Activated CD4-positive, alpha-beta T cell treated with anti-CD3 and anti-CD28 coated beads, Interleukin-2, amount 10 ng/mL, durations not matched to agents 7 days and 5 days (primary cell): ENCODE results near the gene PKDREJ. TPM values are rescaled to one million over a fixed set of nuclear protein-coding genes. Genes with fewer than 3 reads are reported as not detected.

ENCODE experiments used
- CTCF ChIA-PET: fragments of 350-600 bp; sonication (Branson Sonifier 250); formaldehyde crosslinking; loops from one replicate; lab custom pipeline; 2021; ENCODE audit warnings: antibody characterized with exemption; lab: Charles Lee
- POLR2A ChIA-PET: fragments of 350-600 bp; sonication (Branson Sonifier 250); formaldehyde crosslinking; loops from one replicate; lab custom pipeline; 2021; ENCODE audit warnings: antibody characterized with exemption; lab: Charles Lee
- DNase-seq: peaks from one replicate; pipeline ENCODE4 v3.0.0-alpha.2; 2020
- H3K27ac Mint-ChIP-seq: one replicate; pipeline ENCODE4 v1.8.0; 2021; ENCODE audit warnings: mild to moderate bottlenecking, moderate library complexity, mixed read lengths
- H3K27me3 Mint-ChIP-seq: one replicate; pipeline ENCODE4 v1.8.0; 2021; ENCODE audit warnings: mixed read lengths
- H3K36me3 Mint-ChIP-seq: one replicate; pipeline ENCODE4 v1.8.0; 2021; ENCODE audit warnings: low read depth, mixed read lengths
- H3K4me1 Mint-ChIP-seq: one replicate; pipeline ENCODE4 v1.8.0; 2021; ENCODE audit warnings: mixed read lengths
- H3K4me3 Mint-ChIP-seq: one replicate; pipeline ENCODE4 v1.8.0; 2021; ENCODE audit warnings: mild to moderate bottlenecking, moderate library complexity, mixed read lengths
- H3K9me3 Mint-ChIP-seq: one replicate; pipeline ENCODE4 v1.8.0; 2021; ENCODE audit warnings: mixed read lengths
- total RNA-seq, 2 experiments: library from RNA; stranded (reverse); gene quantifications; one replicate each; pipeline ENCODE4 v1.2.3, GENCODE V29; 2021

PKDREJ gene
- total RNA-seq, 2 experiments from 2014 or later: not detected

DNA sequence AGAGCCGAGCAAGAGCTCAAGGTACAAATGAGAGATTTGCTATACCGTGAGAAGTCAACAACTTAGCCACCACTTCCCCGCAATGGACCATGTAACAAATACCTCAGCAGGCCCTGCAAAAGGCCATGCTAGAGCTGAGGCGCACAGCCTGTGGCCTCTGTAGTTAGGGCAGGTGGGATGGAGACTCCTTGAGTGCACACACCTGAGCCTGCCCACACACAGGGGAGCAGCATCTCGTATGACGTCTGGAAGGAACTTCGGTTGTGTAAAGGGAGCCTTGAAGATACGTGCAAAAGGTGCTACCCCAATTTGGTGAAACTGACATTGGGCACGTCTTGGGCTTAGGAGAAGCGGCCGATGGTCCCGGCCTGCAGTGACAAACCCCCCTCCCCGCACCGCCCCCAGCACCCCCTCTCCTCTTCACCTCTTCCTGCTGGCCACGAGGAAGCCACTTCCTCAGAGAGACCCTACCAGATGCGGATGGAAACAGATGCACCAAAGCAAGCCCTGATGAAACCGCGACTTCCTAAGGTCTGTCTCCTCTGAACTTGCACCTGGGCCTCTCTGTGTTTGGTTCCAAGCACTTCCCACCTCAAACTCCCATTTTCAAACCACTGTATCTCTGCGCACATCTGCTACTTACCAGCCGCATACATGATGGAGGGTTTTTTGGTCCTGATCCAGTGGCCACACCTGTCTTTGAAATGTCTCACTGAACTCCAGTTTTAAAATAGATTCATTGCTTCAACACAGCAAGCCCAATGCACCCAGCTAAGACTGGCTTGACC is 23.7 kb downstream of the PKDREJ start:
- Mint-ChIP-seq H3K9me3 (no peaks in the 10 kb centered on the region), H3K4me1 (peaks cover 22% of the 10 kb centered on the region), H3K27me3 (no peaks in the 10 kb centered on the region), H3K4me3 (no peak overlapping the region), H3K27ac (peak overlapping the region; percentile 71), H3K36me3 (peaks cover 16% of the 10 kb centered on the region)
- peak; percentile 26 for DNase-seq
- CTCF ChIA-PET: interaction anchor here (0.8 kb wide), 1 partner anchor 9 kb away, joined by 3 read pairs; no protein-coding TSS in a partner anchor
- POLR2A ChIA-PET: interaction anchor here (0.5 kb wide), 1 partner anchor 557 kb away, joined by 3 read pairs; no protein-coding TSS in a partner anchor

DNA sequence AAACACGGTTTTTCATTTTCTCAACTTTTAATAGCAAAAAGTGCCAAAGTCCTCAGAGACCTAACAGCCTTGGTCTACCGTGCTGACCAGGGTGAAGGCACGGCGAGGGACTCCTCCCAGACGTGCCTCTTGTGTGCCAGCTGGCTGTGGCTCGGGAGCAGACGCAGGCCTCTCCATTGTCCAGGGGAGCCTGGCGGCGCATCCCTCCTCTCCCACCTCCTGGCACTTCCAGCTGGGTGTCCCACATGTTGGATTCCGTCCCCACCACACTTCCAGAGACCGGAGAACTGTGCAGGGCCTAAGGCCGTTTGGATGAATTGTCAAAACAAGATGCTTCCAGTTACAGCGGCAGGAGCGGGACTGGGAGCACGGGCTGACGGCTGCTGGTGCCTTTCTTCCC is 24.6 kb downstream of the PKDREJ start:
- no peak overlapping the region for H3K4me3 Mint-ChIP-seq
- DNase-seq: no peak
- no peaks in the 10 kb centered on the region for H3K27me3 Mint-ChIP-seq
- H3K27ac Mint-ChIP-seq: peak overlapping the region; percentile 20
- no peaks in the 10 kb centered on the region for H3K9me3 Mint-ChIP-seq
- peaks cover 13% of the 10 kb centered on the region for H3K36me3 Mint-ChIP-seq
- ChIA-PET POLR2A (interaction anchor here (0.5 kb wide), 1 partner anchor 556 kb away, joined by 3 read pairs; no protein-coding TSS in a partner anchor), CTCF (no interaction called here)
- peaks cover 22% of the 10 kb centered on the region for H3K4me1 Mint-ChIP-seq

DNA sequence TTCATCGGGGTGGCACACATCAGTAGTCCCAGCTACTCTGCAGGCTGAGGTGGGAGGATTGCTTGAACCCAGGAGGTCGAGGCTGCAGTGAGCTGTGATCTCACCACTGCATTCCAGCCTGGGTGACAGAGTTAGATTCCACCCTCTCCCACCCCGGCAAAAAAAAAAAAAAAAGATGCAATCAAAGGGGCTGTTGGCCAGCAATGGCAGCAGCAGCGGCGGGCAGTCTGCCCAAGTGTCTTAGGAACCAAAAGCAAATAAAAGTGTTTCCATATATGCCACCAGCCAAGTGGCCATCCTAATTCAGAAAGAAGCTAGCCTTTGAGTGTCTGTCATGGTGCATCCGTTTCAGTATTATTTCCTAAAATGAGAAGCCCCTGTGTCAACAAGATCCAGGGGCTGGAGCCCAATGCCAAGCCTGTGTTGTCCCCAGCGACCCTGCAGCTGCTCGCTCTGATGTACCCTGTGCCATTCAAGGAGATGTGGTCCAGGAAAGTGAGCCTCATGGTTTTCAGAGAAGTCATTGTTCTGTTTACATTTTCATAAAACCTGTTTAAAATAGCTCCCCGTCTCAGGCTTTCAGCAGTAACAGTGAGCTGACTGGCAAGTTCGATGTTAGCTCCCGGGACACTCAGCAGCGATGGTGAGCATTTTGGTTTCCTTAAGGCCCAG is 25.6 kb downstream of the PKDREJ start:
- Mint-ChIP-seq H3K36me3 (peaks cover 13% of the 10 kb centered on the region), H3K27ac (no peak overlapping the region), H3K27me3 (no peaks in the 10 kb centered on the region), H3K9me3 (no peaks in the 10 kb centered on the region), H3K4me3 (no peak overlapping the region), H3K4me1 (peaks cover 22% of the 10 kb centered on the region)
- ChIA-PET POLR2A (no interaction called here), CTCF (no interaction called here)
- no peak for DNase-seq

DNA sequence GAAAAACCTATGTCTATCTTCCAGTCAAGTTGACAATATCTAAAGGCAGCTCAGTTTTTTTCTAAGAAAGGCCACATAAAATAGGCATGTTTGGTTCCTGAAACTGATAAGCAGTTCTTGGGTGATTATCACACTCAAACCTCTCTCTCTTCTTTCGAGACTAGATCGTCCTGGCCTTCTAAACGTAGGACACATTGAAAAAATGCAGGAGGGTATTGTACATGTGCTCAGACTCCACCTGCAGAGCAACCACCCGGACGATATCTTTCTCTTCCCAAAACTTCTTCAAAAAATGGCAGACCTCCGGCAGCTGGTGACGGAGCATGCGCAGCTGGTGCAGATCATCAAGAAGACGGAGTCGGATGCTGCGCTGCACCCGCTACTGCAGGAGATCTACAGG is 28.2 kb downstream of the PKDREJ start:
- H3K4me3 Mint-ChIP-seq: no peak overlapping the region
- no peak overlapping the region for H3K27ac Mint-ChIP-seq
- H3K36me3 Mint-ChIP-seq: peaks cover 13% of the 10 kb centered on the region
- DNase-seq: no peak
- H3K27me3 Mint-ChIP-seq: no peaks in the 10 kb centered on the region
- H3K9me3 Mint-ChIP-seq: no peaks in the 10 kb centered on the region
- H3K4me1 Mint-ChIP-seq: peaks cover 9% of the 10 kb centered on the region
- CTCF ChIA-PET: interaction anchor here (1.1 kb wide), 1 partner anchor 13 kb away, joined by 3 read pairs; no protein-coding TSS in a partner anchor
- POLR2A ChIA-PET: no interaction called here

DNA sequence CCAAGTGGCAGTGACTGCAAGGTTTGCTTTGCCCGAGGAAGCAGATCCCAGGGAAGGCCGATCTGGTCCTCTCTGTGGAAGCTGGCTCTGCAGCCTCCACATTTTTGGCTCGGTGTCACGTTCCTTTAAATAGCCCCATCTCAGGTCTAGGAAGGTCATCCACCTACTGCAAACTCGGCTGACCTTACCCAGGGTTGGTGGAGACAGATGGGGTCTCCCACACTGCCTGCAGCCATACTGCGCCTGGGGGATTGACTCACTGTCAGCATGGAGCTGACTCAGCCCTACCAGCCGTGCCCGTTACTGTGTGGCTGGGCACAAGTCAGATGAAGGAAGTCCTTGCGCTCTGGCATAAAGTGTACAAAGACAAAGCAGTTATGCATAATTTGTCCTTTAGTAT is 29.9 kb downstream of the PKDREJ start:
- POLR2A ChIA-PET: interaction anchor here (0.6 kb wide), 1 partner anchor 18 kb away, joined by 4 read pairs; no protein-coding TSS in a partner anchor
- H3K4me1 Mint-ChIP-seq: no peaks in the 10 kb centered on the region
- H3K27me3 Mint-ChIP-seq: no peaks in the 10 kb centered on the region
- CTCF ChIA-PET: interaction anchor here (1.2 kb wide), 1 partner anchor 75 kb away, joined by 3 read pairs; no protein-coding TSS in a partner anchor
- H3K27ac Mint-ChIP-seq: no peak overlapping the region
- DNase-seq: no peak
- no peak overlapping the region for H3K4me3 Mint-ChIP-seq
- H3K9me3 Mint-ChIP-seq: no peaks in the 10 kb centered on the region
- H3K36me3 Mint-ChIP-seq: peaks cover 11% of the 10 kb centered on the region

DNA sequence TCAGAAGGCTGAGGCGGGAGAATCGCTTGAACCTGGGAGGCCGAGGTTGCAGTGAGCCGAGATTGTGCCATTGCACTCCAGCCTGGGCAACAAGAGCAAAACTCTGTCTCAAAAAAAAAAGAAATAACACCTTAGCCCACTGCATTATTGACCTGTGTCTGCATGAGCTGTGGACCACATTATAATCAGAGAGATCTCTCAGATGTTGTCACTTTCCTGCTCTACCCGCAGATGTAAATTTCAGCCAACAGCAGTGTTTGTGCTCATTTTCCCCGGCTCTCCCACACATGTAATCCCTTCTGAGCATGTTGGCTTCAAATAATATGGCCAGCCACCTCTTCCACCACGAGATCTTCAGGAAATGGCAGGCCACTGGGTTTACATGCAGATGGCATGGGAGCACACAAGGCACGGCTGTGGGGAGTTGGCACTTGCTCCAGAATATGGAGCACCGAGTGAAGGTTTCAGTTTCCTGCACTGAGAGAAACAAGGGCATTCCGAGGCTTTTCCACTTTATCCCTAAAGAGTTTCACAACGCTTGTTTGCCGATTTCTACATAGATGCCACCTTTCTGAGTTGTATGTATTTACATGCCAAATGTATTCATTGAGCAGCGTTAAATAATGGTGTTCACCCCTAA is 32.8 kb downstream of the PKDREJ start:
- no peaks in the 10 kb centered on the region for H3K36me3 Mint-ChIP-seq

DNA sequence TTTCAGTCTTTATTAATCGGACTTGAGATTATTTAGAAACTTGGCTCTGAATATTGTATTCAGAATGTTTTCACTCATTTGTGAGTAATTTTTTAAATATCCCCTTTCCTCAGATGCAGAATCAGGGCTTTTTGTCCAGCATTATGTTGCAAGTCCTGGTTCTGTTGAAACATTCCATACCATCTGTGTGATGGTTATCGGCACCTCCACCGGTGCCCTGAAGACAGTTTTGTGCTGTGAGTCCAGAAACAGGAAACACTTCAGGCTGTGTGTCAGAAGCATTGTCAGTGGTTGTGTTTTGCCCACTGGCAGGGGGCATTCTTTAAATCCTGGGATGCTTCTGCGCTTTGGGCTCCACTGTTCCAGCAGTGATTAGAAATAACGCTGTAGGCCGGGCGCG is 33.4 kb downstream of the PKDREJ start:
- H3K4me3 Mint-ChIP-seq: no peak overlapping the region
- no peak overlapping the region for H3K27ac Mint-ChIP-seq
- H3K9me3 Mint-ChIP-seq: peaks cover 3% of the 10 kb centered on the region
- H3K36me3 Mint-ChIP-seq: no peaks in the 10 kb centered on the region
- no peaks in the 10 kb centered on the region for H3K4me1 Mint-ChIP-seq
- CTCF ChIA-PET: interaction anchor here (1.2 kb wide), 1 partner anchor 15 kb away, joined by 3 read pairs; no protein-coding TSS in a partner anchor
- POLR2A ChIA-PET: no interaction called here
- DNase-seq: no peak
- no peaks in the 10 kb centered on the region for H3K27me3 Mint-ChIP-seq

More for the DNA sequence above, 32.8 kb downstream of the PKDREJ start:
- Mint-ChIP-seq H3K9me3 (peaks cover 3% of the 10 kb centered on the region), H3K27me3 (no peaks in the 10 kb centered on the region), H3K27ac (no peak overlapping the region), H3K4me3 (no peak overlapping the region), H3K4me1 (no peaks in the 10 kb centered on the region)
- DNase-seq: no peak
- POLR2A ChIA-PET: no interaction called here
- CTCF ChIA-PET: no interaction called here

DNA sequence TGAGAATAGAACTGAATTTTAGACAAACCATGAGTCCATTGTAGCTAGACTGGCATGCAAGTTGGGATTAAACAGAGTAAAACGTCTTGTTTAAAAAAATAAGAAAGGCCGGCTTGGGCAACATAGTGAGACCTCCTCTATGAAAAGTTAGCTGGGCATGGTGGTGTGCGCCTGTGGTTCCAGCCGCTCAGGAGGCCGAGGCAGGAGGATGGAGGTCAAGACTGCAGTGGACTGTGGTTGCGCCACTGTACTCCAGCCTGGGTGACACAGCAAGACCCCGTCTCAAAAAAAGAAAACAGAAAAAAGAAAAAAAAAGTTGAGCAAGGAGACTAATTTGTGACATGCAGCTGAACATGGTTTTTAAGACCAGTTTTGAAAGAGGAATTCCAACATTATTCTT is 36.6 kb downstream of the PKDREJ start:
- POLR2A ChIA-PET: no interaction called here

DNA sequence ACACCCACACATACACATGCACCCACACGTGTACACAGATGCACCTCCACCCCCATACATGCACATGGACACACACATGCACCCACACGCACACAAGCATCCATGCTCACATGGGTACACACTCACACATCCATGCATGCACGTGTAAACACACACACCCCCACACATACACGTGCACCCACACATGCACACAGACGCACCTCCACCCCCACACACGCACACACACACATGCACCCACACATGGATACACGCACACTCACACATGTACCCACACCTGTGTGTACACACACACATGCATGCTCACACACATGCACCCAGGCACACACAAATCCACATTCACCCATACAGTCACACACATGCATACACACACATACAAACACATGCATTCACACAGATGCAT is 37.5 kb downstream of the PKDREJ start:
- Mint-ChIP-seq H3K4me3 (no peak overlapping the region), H3K27me3 (no peaks in the 10 kb centered on the region), H3K4me1 (peaks cover 5% of the 10 kb centered on the region), H3K27ac (no peak overlapping the region), H3K9me3 (peaks cover 3% of the 10 kb centered on the region), H3K36me3 (peaks cover 6% of the 10 kb centered on the region)
- no peak for DNase-seq
- CTCF ChIA-PET: no interaction called here
- POLR2A ChIA-PET: no interaction called here

More for the DNA sequence above, 36.6 kb downstream of the PKDREJ start:
- Mint-ChIP-seq H3K4me1 (no peaks in the 10 kb centered on the region), H3K27ac (no peak overlapping the region), H3K27me3 (no peaks in the 10 kb centered on the region), H3K9me3 (peaks cover 3% of the 10 kb centered on the region), H3K4me3 (no peak overlapping the region), H3K36me3 (no peaks in the 10 kb centered on the region)
- DNase-seq: no peak
- CTCF ChIA-PET: interaction anchor here (1.1 kb wide), 1 partner anchor 141 kb away, joined by 3 read pairs; no protein-coding TSS in a partner anchor

DNA sequence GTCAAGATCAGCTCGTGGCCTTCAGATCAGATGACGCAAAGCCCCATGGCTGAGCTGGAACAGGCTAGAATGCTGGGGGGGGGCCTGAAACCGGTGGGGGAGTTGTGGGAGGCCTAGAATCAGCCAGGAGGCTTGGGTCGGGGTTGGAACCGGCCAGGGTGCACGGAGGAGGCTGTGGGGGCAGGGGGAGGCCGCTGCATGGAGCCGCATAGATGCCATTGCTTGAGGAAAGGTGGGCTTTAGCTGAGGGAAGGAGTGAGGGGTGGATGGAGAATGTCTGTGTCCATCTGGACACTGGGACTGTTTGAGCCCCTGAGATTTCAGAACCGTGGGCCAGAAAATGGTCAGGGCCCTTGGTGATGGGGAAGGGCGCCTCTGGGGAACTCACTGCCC is 38.2 kb downstream of the PKDREJ start:
- ChIA-PET CTCF (no interaction called here), POLR2A (no interaction called here)
- Mint-ChIP-seq H3K9me3 (peaks cover 3% of the 10 kb centered on the region), H3K36me3 (peaks cover 11% of the 10 kb centered on the region), H3K4me1 (peaks cover 7% of the 10 kb centered on the region), H3K27me3 (no peaks in the 10 kb centered on the region), H3K27ac (no peak overlapping the region), H3K4me3 (no peak overlapping the region)
- no peak for DNase-seq

DNA sequence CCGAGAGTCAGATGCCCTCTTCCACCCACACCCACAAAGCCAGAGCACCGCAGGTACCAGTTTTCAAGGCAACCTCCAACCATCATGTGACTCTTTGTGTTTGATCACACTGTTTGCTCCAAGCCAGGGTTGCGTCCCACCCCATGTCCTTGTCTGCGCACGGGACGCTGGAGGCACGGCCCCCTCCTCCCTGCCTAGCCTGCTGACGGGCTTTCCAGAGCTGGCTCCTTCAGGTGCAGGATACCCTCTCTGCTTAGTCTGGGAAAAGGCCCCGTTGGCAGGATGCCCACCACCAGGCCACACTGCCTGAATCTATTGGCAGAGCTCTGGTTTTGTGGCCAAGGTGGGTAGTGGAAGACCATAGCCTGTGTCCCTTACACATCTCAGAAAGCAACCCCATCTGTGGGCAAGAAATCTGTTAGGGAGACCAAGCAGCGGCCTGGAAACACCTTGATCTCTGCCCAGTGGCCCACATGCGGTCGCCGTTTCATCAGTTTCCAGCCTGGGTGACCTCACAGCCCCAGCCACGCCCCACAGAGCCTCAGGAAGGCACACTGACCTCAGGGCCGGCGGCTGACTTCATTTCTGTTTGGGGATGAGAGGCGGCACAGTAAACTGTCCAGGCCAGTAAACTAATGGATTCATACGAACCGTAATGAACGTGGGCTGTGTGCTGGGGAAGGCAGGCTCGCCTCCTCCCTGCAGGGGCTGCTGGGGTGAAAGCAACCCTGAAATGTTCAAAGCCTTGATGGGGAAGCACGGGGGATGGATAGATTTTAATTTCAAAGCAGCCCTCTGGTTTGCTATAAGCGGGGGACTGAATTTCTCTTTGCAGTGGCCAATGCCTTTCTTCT is 38.9 kb downstream of the PKDREJ start:
- Mint-ChIP-seq H3K27ac (no peak overlapping the region), H3K36me3 (peaks cover 16% of the 10 kb centered on the region), H3K27me3 (no peaks in the 10 kb centered on the region), H3K9me3 (peaks cover 3% of the 10 kb centered on the region), H3K4me3 (no peak overlapping the region), H3K4me1 (peaks cover 13% of the 10 kb centered on the region)
- no peak for DNase-seq
- POLR2A ChIA-PET: no interaction called here
- CTCF ChIA-PET: interaction anchor here (0.6 kb wide), 1 partner anchor 39 kb away, joined by 3 read pairs; the partner anchor contains the start of gene PKDREJ

DNA sequence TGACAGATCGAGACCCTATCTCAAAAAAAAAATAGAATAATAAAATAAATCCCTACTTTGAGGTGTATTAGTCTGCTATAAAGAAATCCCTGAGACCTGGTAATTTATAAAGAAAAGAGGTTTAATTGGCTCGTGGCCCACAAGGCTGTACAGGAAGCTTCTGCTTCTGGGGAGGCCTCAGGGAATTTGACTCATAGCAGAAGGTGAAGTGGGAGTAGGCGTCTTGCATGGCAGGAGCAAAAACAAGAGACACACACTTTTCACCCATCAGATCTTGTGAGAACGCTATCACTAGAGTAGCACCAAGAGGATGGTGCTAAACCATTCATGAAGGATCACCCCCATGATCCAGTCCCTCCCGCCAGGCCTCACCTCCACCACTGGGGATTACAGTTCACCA is 42.2 kb downstream of the PKDREJ start:
- Mint-ChIP-seq H3K4me1 (peaks cover 16% of the 10 kb centered on the region), H3K27me3 (no peaks in the 10 kb centered on the region), H3K9me3 (peaks cover 3% of the 10 kb centered on the region), H3K36me3 (peaks cover 26% of the 10 kb centered on the region), H3K4me3 (no peak overlapping the region), H3K27ac (no peak overlapping the region)
- ChIA-PET CTCF (no interaction called here), POLR2A (no interaction called here)
- no peak for DNase-seq
